HG02970 (cell line): ENCODE results near the gene DCC.

Experiments used
- ATAC-seq: cut with Tn5 transposase; IDR thresholded peaks from one replicate; pipeline ENCODE4 v1.9.1; 2021; ENCODE audit warnings: mild to moderate bottlenecking, moderate library complexity, moderate number of reproducible peaks; ENCODE audit not compliant: unreplicated experiment, low FRiP score

DCC gene

GRCh38 chr18:52991246-52991645 is 651.2 kb downstream of the DCC start:
- no peak for ATAC-seq

DNA sequence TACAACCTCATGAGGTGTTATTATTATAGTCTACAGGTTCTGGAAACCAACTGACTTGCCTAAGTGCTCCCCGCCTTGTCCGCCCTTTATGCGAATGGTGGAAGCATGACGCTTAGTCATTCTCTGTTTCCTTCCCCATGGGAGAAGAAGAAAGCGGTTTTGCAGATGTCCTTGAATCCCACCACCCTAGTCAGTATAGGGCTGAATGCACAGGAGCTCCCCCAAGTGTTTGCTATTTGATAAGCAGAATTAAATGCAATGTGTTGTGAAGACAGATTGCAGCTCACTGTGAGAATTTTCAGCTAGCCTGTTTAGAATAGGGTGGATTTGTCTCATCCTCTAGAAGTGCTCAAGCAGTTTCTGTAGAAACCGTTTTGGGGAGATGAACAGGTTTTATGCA is 652.0 kb downstream of the DCC start:
- ATAC-seq = no peak

- no peak for ATAC-seq
Measured at GRCh38 chr18:52995875-52996274, 655.9 kb downstream of the DCC start.

GRCh38 chr18:52999633-53000032 is 659.6 kb downstream of the DCC start:
- no peak for ATAC-seq

- ATAC-seq = no peak
Measured at GRCh38 chr18:53004798-53005197, 664.8 kb downstream of the DCC start.

DNA sequence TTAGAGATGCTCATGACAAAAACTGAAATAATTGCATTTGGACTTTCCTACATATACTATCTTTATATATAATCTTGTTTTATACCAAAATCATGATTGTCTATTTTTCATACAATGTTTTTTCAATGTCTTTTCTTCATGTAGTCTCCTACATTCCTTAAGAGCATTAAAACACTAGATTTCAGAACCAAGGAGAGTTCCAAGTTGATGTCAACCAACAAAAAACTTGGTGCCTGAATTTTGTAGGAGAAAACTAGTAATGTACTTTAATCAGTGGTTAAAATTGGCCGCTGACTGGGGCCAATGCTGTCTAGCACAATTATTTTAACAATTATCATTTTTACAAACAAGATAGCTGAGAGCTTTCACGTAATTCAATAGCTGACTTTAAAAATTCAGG is 678.8 kb downstream of the DCC start:
- ATAC-seq = no peak

DNA sequence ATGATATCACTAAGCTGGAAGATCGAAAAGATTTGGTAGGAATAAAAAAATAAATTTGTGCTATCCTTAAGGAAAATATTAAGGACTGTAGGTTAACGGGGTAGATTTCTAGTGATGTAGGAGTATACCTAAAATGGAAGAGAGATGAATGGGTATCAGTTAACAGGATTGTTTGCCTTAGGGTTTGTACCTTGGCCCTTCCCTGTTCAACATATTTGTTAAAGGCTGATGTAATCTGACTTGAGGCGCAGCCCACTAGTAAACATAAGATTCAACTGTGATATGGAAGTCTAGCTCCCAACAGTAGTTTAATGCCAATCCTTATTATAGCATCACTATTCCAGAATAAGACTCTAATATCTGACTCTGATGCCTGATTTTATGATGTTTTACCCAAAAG is 685.2 kb downstream of the DCC start:
- no peak for ATAC-seq

DNA sequence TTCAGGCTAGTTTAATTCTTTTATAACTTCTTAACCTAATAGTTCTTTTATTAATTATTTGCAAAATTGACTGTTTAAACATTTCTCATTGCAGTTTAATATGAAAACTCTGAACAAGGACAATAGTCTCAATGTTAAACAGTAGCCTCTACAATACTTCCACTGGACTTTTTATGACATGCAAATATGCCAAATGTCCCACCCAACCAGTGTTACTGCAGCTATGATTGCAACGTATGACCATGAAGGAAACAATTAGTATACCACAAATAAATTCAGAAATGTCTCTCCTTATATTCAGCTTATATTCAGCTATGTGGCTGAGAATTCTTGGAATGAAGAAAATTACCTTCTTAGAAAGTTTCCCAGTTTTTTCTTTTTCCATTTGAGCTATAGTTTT is 688.6 kb downstream of the DCC start:
- ATAC-seq = no peak

DNA sequence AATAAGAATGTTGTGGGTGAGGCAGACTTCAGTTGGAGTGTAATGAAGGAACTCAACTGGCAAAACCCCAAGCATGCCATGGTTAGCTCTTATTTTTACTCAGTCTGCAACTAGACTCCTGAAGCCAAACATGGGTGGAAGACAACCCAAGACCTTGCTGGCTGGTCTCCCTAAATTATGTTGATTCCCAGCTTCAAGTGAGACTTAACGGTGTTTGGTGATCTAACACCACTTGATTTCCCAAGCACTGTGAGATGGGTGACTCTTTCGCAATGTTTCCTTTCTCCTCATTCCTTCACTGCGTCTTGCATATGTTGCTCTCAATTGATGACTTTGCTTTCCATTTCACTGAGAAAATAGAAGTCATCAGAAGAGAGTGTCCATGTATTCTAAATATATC is 693.1 kb downstream of the DCC start:
- ATAC-seq = no peak

DNA sequence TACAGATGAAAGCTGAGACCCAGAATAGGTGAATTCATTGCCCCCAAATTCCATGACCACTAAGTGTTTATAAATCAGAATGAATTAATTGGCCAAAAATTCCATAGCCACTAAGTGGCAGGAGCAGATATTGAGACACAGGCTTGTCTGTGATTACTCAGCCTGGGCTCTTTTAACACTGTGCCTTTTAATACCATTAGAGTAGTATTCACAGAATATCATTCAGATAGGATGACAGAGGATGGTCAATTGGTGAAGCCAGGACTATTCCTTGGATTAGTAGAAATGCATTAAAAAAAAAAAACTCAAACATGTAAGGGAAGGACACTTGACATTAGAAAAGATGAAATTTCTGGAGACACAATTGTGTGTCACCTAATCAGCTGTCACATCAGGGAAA is 698.6 kb downstream of the DCC start:
- ATAC-seq = no peak

DNA sequence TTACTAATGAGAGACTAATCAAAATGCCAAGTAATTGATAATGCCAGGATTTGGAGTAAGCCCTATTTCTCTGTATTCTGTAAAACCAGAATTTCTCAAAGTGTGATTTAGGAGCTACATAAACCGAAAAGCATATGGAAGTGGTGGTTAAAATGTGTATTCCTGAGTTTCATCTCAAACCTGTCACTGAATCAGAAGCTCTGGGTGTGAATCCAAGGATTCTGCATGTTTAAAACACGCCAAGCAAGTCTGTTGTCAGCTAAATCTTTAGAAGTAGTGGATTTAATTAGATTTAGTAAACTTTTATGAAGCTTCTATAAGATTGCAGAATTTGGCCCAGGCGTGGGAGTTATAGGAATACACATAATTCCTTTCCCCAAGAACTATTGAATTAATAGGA is 700.3 kb downstream of the DCC start:
- ATAC-seq = no peak

DNA sequence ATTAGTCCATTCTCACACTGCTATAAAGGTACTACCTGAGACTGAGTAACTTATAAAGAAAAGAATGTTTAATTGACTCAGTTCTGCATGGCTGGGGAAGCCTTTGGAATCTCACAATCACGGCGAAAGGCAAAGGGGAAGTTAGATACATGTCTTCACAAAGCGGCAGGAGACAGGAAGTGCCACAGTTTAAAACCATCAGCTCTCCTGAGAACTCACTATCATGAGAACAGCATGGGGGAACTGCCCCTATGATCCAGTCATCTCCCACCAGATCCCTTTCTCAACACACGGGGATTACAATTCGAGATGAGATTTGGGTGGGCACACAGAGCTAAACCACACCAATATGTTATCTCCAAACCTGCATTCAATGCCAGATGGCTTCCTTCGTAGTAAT is 716.1 kb downstream of the DCC start:
- ATAC-seq = no peak

DNA sequence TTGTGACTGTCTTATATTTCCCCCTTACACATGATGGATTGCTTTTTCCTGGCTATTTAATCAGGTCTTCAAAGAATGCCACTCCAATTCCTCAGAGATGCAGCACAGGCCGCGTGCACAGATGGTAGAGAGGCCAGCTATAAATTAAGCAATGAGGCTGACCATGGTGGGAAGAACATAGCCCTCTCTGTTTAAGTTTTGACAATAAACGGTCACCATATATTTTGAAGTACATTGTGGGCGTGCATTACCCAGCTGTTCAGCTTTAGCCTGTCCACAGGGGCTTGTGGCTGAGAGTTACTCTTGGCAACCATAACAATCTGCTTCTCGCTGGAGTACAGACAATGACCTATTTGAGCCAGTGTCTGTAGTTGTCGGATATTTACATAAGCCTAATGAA is 730.8 kb downstream of the DCC start:
- no peak for ATAC-seq

GRCh38 chr18:53080687-53081086 is 740.7 kb downstream of the DCC start:
- no peak for ATAC-seq

DNA sequence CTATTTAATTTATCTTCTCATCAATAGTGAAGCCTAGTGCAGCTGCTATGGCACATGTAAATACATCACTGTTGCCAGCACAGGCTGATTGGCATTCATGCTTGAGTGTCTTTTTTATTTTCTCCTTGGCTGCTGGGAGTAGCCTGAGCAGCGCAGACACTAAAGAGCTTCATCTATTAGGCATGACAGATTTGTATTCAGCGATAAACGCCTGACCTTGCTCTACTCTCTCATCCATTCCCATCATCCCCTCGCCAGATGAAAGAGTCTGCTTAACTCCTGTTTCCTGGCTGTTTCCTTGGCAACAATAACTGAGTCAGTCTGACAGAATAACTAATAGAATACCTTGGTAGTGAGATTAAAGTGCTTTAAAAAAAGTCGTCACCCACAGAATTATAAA is 753.6 kb downstream of the DCC start:
- no peak for ATAC-seq

- no peak for ATAC-seq
Measured at GRCh38 chr18:53101536-53102105, 761.6 kb downstream of the DCC start.

GRCh38 chr18:53114441-53114840 is 774.4 kb downstream of the DCC start:
- no peak for ATAC-seq

DNA sequence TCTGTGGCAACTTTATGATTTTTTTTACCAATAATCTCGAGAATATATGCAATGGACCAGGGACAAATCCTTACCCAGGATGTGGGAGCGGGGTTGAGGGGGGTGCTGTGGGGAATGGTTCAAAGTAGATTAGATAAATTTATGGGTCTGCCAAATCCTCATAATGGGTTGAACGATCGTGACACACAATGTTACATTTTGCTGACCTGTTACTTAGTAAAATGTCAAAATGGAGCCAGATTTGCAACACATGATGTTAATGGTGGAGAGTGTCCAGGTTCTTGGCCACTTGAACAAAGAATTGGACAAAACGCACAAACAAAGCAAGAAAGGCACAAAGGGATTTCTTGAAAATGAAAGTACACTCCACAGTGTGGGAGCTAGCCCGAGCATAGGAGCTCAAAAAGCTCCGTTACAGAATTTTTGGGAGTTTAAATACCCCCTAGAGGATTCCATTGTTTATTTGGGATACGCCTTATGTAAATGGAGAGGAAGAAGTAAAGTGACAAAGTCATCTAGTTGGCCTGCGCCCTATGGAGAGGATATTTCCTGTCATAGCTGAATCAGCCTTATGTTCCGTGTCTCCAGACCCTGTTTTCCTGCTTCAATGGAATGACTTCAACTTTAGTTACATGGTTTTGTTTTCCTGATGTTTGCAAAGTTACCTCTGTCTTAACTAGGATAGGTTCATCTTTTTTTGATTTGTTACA is 776.0 kb downstream of the DCC start:
- no peak for ATAC-seq

DNA sequence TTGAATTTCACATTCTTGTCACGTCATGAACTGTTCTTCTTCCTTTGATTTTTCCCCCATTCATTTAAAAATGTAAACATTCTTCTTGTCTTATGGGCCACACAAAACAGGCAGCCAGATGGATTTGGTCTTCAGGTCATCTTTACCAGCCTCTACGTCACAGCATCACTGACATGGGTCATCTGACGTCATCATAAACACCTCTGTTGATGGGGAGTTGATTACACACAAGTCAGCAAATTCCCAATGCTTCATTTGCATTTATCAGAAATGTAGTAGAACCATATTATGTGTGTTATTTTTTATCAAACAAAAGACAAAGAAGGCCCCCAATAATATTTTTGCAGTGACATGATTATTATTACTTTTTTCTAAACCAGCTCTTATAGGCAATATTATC is 777.9 kb downstream of the DCC start:
- no peak for ATAC-seq

DNA sequence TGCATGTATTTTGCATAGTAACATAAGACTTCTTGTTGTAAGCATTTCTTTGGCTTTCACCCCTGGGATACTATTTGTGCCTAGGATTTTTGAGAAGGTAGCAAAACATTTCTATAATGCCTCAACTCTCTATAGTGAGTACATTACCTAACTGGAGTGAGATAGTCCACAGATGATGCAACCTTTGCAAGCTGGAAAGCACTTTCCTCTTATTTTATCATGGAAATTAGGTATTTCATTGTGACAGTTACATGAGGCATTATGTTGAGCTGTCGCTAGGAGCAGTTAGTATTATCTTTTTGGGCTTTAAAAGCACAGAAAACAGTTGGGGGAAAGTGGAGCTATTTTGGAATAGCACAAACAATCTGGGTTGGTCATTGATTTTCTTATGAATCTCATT is 786.2 kb downstream of the DCC start:
- no peak for ATAC-seq

DNA sequence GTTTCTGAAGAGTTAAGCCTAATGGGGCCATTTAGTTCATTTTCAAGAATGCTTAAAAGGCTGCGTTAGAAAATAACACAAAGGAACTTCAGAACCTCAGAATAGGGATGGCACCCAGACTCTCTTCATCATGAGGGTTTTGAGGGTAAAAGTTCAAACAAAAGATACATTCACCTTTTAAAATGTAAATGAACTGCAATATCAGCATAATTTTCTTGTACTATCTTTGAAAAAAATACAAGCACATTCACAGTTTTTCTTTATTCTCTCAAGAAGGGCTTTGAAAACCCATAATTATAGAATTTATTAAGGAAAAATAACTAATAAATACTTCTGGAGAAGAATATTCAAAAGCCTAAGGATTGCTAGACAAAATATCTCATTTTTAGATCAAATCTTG is 791.0 kb downstream of the DCC start:
- ATAC-seq = no peak

DNA sequence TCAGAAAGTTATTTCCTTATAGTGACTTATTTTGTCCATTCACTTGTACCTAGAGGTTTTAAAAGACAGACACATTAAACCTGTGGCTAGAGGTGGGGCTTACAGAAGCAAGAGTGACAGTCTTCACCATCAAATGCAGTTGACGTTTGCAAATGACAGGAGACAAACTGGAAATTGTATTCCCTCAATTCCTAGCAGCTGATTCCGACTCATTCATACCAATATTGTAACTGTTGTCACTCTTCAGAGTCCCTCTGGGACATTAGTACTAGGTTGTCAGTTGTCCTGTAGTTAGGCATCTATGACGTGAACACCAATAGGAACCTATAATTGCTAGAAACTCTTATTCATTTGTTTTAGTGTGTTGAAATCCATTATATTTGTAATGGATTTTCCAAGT is 794.7 kb downstream of the DCC start:
- no peak for ATAC-seq

DNA sequence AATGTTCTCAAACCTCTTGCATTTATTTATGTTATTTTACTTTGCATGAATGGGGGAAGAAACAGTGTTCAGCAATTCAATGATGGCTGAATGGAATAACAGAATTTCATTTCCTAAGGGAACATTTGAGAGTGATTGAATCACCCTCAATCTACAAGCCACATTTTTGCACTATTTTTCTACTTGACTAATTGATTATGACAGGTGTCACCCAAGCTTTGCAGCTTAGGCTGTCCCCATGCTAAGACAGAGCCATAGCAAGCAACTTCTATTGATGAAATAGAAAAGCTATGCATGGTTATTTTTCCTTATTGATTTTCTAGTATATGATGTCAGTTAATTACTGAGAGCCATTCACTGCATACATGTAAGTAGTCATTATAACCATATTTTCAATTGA is 795.7 kb downstream of the DCC start:
- no peak for ATAC-seq
